Measurements from ENCODE around the gene EFNA2.
"Not testable (repeated sequence)": the region's sequence is repeated elsewhere in the genome, so short reads cannot be mapped to it uniquely, and the experiment has no call there.

Gene EFNA2

DNA sequence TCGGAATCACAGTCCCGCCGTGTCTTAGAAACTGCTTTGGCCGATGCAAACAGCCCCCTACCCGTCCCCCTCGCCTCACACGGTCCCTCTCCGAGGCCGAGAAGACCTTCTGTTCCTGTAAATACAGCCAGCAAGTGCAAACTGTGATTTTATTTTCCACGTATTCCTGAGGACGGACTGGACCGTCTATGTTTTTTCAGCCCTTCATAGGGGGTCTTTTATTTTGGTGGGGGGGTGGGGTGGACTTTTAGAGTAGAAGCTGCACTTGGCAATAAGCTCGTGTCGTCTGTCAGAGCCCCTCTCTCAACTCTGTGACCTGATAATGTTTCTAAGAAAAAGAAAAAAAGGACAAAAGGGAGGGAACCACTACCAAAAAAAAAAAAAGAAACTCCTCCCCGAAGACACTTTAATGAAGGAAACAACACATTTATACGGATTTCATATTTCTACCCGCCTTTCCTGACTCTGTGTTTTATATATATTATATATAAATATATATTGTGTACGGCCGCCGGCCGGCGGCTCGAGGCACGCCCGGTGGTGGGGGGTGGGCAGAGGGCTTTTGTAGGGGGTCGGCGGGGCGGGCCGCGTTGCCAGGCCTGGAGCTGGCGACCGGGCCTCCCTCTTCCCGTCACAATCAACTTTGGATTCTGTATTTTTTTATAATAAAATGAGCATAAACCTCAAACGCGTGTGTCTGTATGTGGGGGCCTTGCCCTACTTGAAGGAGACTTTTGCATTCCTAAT lies 15.2 kb downstream of the EFNA2 start:
- no peak for DNase-seq

DNA sequence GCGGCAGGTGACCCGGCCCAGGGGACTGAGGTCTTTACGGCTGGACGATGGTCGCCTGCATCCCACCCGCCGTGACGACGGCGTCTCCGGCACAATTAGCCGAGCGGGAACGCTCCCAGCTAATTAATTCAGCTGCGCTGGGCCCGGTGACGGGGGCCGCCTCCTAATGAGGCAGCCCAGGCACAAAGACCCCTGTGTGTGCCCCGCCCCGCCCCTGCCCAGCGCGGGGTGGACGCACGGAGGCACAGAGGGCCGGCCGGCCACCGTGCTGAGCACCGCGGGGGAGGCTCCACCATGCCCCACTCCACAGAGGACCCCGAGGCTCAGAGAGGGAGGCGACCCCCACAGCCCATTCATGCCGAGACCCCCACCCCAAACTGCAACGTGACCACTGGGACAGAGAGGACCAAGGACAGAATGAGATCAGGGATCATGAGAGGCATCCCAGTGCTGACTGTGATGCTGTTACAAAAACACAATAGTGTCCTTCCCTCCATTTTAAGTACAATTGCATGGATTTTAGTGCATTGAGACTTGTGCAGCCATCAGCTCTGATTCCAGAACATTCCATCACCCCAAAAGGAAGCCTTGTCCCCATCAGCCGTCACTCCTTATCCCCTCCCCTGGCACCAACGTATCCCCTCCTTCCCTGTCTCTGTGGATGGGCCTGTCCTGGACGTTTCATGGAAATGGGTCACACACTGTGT lies 17.0 kb downstream of the EFNA2 start:
- DNase-seq: no peak

DNA sequence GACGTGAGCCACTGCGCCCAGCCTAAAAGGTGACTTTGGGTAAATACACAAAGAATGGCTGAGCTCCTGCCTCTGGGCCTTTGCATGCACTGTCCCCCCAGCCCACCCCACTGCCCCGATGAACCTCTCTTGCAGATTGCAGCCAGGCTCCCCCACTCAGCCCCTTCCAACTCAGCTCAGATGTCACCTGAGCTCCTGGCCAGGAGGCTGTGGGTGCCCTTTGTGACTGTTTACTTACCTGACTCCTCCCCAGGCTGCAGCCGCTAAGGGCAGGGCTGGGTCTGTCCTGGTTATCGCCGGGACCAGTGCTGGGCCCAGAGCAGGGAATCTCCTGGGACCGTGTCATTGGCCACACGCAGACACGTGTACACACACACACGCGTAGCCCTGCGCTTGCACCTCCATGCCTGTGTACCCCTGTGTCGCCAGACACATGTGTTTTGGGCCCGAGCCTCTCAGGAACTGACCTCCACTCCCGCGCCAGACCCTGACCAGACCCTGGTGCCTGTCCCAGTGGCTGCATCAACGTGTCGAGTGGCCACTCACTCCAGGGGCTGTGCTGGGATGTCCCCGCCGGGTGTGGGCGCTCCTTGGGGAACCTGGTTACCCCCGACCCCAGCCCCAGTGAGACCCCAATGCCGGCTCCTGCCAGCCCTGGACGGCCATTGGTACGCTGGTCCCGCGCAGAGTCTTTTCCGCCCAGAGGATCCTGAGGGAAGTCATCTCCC lies 18.7 kb downstream of the EFNA2 start:
- no peak for DNase-seq

DNA sequence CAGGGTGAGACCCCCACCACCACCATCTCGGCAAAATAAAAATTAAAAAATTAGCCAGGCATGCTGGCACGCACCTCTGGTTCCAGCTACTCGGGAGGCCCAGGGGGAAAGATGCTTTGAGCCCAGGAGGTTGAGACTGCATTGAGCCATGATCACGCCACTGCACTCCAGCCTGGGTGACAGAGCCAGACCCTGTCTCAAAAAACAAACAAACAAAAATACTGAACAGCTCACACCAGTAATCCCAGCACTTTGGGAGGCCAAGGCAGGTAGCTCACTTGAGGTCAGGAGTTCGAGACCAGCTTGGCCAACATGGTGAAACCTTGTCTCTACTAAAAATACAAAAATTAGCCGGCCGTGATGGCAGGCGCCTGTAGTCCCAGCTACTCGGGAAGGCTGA lies 19.7 kb downstream of the EFNA2 start:
- DNase-seq: not testable (repeated sequence)

DNA sequence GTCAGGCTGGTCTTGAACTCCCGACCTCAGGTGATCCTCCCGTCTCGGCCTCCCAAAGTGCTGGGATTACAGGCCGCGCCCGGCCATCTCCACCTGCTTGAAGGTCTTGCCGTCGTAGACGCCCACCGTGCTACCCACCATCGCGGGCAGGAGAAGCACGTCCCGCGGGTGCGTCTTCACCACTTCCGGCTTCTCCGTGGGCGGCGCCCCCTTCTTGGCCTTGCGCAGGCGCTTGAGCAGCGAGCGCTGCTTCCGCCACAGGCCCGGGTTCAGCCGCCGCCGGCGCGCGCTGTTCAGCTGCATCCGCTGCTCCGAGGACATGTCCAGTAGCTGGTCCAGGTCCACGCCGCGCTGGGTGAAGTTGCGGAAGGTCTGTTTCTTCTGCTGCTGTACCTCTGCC lies 21.6 kb downstream of the EFNA2 start:
- DNase-seq: no peak

DNA sequence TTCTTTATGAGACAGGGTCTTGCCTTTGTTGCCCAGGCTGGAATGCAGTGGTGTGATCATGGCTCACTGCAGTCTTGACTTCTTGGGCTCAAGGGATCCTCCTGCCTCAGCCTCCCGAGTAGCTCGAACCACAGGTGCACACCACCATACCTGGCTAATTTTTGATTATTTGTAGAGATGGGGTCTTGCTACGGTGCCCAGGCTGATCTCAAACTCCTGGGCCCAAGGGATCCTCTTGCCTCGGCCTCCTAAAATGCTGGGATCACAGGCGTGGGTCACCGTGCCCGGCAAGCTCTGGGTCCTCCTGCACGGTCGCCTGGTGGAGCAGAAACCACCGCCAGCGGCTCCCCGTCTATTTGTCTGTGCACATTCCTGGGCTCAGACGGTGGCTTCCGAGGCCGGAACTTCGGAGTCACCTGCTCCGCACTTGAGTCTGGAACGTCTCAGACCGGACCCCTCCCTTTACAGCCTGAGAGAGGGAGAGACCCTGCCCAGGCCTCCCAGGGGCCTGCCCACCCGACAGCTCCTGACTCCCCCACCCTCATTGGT lies 22.2 kb downstream of the EFNA2 start:
- no peak for DNase-seq

DNA sequence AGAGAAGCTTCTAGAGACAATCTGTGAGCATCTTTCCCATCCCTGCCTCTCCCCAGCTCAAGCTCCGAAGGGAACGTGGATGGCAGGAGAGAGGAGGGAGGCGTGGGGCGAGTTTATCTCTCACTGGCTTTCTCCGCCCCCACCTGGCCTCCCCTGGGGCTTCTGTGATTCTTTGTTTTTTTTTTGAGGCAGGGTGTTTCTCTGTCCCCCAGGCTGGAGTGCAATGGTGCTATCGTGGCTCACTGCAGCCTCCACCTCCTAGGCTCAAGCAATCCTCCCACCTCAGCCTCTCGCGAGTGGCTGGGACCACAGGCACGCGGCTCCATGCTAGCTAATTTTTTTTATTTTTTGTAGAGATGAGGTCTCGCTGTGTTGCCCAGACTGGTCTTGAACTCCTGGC lies 23.0 kb downstream of the EFNA2 start:
- DNase-seq: no peak

DNA sequence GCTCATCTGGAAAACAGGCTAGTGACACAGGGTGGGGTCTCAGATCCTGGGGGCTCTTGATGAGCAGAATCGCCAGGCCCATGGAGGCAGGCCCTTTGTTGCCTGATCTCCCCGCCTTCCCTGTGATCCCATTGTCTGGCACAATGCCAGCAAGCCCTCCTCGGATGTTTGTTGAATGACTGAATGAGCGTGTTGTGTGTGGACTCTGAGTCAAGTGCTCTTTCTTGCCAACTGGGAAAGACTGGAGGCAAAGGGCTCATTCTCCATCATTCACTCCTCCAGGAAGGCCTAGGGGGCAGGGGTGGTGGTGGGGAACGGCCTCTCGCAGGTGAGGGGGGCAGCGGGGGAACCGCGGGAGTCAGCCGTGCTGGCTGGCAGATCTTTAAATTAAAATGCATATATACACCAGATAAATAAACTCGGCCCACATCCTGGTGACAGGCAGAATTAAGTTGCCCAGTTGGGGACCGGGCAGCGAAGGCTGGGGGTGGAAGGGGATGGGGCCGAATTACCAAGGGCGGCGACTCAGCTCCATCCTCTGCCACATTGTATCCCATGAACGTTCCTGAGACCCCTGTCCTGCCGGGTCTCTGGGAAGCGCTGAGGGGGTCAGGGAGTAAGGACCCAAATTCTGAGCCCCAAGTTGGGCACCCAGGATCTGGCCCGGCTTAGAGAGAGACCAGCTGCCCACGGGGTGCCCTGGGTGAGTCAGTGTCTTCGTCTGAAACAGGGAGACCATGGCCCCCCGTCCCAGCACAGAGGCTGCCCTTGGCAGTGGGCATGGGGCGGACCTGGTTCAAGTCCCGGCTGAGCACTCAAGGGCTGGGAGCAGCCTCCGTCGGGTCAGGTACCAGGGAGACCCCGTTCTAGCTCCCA lies 24.5 kb downstream of the EFNA2 start:
- no peak for DNase-seq

DNA sequence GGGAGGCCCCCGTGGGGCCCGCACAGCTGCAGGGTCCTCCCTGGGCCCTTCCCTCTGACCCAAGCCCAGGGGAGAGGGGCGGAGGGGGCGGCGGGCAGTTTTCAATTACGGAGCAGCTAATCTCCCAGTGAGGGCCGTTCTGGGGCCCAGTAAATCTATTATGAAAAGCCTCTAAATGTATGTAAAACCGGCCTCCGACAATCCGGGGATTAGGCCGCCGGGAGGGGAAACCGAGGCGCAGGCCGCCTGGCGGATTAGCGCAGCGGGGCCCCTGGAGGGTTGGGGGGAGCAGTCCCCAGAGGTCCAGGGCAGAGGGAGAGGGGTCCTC lies 25.1 kb downstream of the EFNA2 start:
- DNase-seq: no peak

DNA sequence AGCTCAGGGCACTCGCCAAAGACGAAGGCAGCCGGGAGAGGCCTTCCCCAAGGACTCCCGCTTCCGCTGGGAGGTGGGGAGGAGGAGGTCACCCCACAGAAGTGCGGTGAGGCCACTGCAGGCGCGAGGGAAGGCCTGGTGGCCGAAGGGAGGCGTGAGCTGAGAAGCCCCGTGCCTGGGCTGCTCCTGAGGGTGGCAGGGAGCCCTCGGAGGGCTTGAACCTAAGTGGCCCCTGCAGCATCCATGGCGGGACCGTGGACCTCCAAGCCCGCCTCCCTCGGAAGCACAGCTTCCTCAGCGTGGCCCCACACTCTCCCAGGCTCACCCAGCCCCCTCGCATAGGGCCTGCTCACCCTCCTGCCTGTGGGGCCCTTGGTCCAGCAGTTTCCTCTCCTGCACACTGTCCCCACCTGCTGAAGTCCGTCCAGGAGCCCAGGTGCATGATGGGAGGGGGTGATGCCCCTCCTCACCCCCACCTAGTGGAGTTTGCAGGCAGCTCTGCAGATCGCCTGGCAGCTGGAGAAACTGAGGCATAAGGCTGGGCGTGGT lies 25.9 kb downstream of the EFNA2 start:
- DNase-seq: no peak

DNA sequence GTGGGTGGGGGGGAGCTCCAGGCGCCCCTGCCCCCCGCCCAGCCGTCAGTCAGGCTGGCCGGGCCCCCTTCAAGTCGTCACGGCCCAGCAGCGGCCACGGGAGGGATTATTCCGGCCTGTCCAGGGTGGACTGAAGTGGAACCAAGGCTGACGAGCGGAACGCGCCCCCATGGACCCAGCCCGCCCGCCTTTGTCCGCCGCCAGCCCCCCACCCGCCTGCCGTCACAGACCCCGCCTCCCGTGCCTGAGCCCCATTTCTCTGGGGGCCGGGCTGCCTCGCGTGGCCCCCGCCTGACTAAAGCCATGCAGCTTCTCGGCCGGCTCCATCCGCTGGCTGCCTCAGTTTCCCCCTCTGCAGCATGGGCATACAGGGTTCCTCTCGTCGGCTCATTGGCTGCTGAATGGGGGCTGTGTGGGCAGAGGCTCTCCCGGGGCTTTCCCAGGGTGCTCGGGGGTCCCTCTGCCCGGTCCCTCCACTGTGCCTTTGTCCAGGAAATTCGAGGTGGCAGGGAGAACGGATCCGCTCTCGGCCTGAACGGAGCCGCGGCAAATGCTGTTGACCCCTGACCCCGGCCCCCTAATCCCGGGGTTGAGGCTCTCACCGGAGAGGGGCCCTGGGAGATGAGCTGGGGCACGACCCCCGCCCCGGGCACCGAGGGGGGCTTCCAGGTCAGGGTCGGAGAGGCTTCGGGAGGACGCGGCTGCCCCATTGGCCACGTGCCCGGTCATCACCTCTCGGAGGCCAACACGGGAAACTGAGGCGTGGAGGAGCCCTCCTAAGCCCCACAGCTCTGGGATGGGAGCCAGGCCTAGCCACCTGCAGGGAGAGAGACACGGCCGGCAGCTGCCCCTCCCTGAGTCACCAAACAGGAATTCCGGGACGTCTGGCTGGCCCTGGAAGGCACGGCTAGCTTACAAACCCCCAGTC lies 27.4 kb downstream of the EFNA2 start:
- DNase-seq: no peak

DNA sequence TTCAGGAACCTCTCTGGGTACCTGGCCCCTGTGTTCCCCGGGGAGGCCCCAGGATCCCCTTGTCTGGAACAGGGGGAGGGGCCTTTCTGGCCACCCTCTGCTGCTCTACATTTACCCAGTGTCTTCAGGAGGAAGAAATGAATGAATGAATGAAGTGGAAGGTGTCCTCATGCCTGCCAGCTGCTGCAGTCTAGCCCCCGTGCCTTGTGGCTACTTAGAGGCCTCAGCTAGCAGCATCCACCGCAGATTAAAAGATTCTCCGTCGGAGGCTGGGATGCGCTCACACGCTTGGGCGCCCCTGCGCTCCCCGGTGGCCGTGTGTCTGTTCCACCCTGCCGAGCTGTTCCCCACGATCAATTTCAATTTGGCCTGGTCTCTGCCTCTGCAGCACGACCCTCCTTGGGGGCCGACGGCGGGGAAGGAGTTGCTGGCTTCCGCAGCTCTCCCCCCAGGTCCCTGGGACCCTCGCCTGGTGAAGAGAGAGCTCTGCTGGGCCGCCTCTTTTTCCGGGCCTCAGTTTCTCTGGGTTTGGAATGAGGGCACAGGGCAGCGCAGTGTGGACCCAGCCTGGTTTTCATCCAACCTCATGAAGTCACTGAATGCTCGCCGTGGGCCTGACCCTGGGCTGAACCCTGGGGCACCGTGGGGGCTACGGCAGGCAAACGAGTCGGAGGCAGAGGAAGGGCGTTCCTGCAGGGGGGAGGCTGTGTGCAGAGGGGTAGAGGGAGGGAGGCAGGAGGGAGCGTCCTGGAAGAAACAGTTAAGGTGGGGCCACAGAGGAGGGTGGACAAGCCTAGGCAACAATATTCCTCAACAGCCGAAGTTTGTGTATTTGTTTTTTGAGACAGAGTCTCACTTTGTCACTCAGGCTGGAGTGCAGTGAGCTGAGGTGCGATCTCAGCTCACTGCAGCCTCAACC lies 28.3 kb downstream of the EFNA2 start:
- DNase-seq: no peak

DNA sequence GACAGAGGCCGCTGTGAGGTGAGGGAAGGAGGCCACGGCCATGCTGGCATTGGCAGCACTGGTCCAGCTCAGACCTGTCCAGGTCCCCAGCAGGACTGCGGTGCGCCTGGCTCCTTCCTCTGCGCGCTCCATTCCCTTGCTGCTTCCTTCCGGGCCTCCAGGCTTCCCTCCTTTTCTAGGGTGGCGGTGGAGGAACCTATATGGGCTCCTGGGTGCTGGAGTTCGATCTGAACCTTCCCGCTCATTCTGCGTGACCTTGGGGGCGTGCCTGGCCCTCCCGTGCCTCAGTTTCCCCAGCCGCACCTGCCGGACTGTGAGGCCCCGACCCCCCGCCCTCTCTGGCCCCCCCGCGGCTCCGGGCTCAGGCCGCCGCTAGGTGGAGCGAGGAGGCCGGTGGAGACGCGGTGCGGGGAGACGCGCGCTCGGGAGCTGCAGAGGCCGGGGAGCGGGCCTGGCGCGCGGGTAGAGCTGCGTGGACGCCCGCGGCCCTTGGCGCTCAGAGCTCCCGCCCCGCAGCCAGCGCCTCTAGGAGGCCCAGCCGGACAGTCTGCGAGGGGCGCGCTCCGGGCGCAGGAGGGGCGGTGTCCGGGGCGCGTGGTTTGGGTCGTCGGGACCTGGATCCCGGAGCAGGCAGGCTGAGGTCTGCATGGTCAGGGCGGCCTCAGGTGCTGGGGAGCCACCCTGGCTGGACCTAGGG lies 29.9 kb downstream of the EFNA2 start:
- DNase-seq: no peak

DNA sequence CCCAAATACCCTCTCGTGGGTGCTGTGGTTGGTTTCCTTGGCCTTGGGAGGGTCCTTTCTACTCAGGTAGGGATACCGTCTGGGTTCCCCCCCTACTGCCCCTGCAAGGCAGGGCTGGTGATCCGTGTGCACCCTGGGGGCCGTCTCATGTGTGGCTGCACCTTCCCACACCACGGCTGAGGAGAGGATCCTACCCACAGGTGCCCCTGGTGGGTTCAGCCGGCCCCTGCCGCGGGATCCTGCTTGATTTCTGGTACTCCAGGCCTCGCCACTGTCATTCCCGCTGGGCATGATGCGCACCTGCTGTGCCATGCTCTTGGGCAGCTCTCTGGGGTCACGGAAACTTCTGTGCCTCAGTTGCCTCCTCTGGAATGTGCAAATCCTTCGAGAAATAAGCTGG lies 30.8 kb downstream of the EFNA2 start:
- no peak for DNase-seq

DNA sequence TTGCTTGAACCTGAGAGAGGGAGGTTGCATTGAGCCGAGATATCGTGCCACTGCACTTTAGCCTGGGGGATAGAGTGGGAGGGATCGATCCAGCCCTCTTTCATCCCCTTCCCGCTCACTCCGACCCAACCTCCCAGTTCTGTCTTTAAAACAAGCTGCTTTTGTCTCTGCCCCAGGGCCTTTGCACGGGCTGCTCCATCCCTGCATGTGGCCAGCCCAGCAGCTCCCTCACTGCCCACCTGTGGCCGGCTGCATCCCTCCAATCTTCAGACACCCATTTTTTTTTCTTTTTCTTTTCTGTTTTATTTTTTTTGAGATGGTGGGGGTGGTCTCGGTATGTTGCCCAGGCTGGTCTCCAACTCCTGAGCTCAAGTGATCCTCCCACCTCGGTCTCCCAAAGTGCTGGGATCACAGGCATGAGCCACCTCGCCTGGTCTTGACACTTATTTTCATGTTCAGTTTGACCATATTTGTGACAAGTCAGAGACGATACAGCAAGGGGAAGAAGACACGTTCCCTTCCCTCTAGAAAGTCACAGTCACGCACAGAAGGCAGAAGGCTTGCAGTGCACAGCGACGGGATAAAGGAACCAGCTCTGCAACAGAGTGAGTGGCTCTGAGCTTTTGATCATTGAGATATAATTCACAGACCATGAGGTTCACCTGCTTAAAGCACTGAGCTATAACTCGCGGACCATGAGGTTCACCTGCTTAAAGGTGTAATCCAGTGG lies 31.8 kb downstream of the EFNA2 start:
- DNase-seq: no peak

DNA sequence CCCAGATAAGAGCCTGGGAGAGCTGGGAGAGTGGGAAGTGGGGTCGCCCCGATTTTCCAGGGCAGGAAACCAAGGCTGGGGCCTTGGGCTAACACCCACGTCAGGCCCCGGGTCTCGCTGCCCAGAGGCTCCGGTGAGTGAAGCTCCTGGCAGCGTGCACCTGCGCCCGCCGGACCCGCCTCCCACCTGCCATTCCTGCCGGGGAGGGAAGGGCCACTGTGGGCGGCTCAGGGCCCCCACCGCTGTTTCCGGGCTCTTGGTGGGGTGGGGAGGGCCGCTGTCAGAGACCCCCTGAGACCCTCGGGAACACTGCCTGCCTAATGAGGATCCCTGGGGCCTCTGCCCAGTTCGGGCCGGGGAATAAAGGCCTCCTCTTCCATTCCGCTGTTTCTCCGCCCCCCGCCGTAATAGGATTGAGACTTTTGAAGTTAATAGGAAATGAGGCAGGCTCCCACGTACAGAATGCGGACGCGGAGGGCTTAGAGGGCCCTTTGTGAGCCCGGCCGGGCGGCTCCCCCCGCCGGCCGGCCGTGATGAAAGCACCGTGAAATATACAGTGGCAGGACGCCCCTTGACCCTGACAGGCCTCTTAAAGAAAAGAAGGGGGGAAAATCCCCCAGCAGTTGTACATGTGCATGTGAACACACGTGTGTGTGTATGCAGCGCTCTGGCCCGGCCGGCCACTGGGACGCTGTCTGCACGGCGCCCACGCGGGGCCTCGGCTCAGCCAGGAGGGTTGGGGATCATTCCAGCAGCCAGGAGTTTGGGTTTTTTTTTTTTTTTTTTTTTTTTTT lies 33.2 kb downstream of the EFNA2 start:
- DNase-seq: no peak

DNA sequence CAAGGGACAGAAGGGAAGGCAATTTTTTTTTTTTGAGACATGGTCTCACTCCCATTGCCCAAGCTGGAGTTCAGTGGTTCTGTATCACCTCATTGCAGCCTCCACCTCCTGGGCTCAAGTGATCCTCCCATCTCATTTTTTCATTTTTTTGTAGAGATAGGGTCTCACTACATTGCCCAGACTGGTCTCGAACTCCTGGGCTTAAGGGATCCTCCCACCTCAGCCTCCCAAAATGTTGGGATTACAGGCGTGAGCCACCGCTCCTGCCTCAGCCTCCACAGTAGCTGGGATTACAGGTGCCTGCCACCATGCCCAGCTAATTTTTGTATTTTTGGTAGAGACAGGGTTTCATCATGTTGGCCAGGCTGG lies 34.6 kb downstream of the EFNA2 start:
- DNase-seq: not testable (repeated sequence)

DNA sequence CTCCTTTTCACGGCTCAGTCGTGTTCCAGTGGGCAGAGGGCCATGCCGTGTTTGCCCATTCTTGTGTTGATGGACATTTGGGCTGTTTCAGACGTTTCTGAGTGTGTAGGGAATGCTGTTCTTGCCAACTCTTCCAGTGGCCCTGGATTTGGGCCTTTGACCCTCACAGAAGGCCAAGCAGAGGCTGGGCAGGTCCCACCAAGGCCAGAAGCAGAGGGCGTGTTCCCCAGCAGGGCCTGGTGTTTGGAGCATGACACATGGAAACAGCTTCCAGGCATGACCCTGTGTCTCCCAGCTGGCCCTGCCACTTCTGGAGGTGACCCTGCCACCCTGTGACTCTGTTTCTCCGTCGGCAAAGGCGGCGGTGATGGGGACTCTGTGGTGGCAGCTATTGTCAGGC lies 35.9 kb downstream of the EFNA2 start:
- no peak for DNase-seq

Data from activated gamma-delta T cell treated with Interleukin-2 at 50 U/mL for 16 hours (primary cell).